Measurements from ENCODE around the gene DPM2. TPM values are rescaled to one million over a fixed set of nuclear protein-coding genes. Genes with fewer than 3 reads are reported as not detected.

DPM2 gene
- total RNA-seq, 4 donors from 2014 or later = 12.5 to 18.5 (median 15.7) TPM

- no peaks in the 10 kb centered on the region for H3K27me3 ChIP-seq
- H3K4me1 ChIP-seq = peaks cover 48 to 87% (median 56%) of the 10 kb centered on the region in 3 donors
- 7 to 20% methylated on average over 2 to 15 of the region's 24 CpGs for WGBS, 2 donors
- H3K9me3 ChIP-seq = no peaks in the 10 kb centered on the region
- no peak for TF ChIP-seq CTCF (IDR thresholded peaks at IDR 0.05)
- TF ChIP-seq POLR2A (IDR thresholded peaks at IDR 0.05) = peak in 1 of 4 donors; percentile 55
- H3K36me3 ChIP-seq = no peaks in the 10 kb centered on the region
- H3K4me3 ChIP-seq = peak overlapping the region; percentile 58 to 98 (median 91)
- intact Hi-C loops (cut with DNase I) = no loop called here
- peak overlapping the region; percentile 89 to 99 (median 97) for H3K27ac ChIP-seq
- DNase-seq = no peak
These were observed 41.8 kb upstream of the DPM2 start for GRCh38 chr9:127979333-127980059.

- WGBS, 2 donors = 20 to 22% methylated on average over 4 to 5 of the region's 5 CpGs
- intact Hi-C loops (cut with DNase I) = no loop called here
- H3K36me3 ChIP-seq = no peaks in the 10 kb centered on the region
- TF ChIP-seq POLR2A (IDR thresholded peaks at IDR 0.05) (no peak), CTCF (IDR thresholded peaks at IDR 0.05) (no peak)
- H3K27ac ChIP-seq = peak overlapping the region; percentile 89 to 99 (median 97)
- H3K27me3 ChIP-seq = no peaks in the 10 kb centered on the region
- no peak for DNase-seq
- peaks cover 52 to 89% (median 61%) of the 10 kb centered on the region in 3 donors for H3K4me1 ChIP-seq
- peak overlapping the region; percentile 58 to 98 (median 91) for H3K4me3 ChIP-seq
- H3K9me3 ChIP-seq = no peaks in the 10 kb centered on the region
These were observed 41.3 kb upstream of the DPM2 start for GRCh38 chr9:127979015-127979332.

GRCh38 chr9:127977884-127978647 lies 40.4 kb upstream of the DPM2 start:
- 23 to 32% methylated on average over 9 to 10 of the region's 12 CpGs for WGBS, 2 donors
- Histone ChIP-seq H3K36me3 (no peaks in the 10 kb centered on the region), H3K4me1 (peaks cover 61 to 89% (median 70%) of the 10 kb centered on the region in 3 donors), H3K27ac (peak overlapping the region; percentile 89 to 99 (median 97)), H3K9me3 (no peaks in the 10 kb centered on the region), H3K4me3 (peak overlapping the region; percentile 58 to 98 (median 91)), H3K27me3 (no peaks in the 10 kb centered on the region)
- intact Hi-C loops (cut with DNase I) = no loop called here
- TF ChIP-seq CTCF (IDR thresholded peaks at IDR 0.05) (no peak), POLR2A (IDR thresholded peaks at IDR 0.05) (no peak)
- DNase-seq = no peak

GRCh38 chr9:127977009-127977883 lies 39.6 kb upstream of the DPM2 start:
- Histone ChIP-seq H3K27me3 (no peaks in the 10 kb centered on the region), H3K9me3 (no peaks in the 10 kb centered on the region), H3K4me3 (peak overlapping the region; percentile 58 to 98 (median 91)), H3K36me3 (no peaks in the 10 kb centered on the region), H3K27ac (peak overlapping the region; percentile 89 to 99 (median 97)), H3K4me1 (peaks cover 69 to 89% (median 78%) of the 10 kb centered on the region in 3 donors)
- intact Hi-C loops (cut with DNase I) = no loop called here
- DNase-seq = no peak
- TF ChIP-seq POLR2A (IDR thresholded peaks at IDR 0.05) (no peak), CTCF (IDR thresholded peaks at IDR 0.05) (no peak)
- 60 to 80% methylated on average over 2 to 6 of the region's 7 CpGs for WGBS, 2 donors
